Measurements from ENCODE around the gene POMGNT2.

The POMGNT2 gene

DNA sequence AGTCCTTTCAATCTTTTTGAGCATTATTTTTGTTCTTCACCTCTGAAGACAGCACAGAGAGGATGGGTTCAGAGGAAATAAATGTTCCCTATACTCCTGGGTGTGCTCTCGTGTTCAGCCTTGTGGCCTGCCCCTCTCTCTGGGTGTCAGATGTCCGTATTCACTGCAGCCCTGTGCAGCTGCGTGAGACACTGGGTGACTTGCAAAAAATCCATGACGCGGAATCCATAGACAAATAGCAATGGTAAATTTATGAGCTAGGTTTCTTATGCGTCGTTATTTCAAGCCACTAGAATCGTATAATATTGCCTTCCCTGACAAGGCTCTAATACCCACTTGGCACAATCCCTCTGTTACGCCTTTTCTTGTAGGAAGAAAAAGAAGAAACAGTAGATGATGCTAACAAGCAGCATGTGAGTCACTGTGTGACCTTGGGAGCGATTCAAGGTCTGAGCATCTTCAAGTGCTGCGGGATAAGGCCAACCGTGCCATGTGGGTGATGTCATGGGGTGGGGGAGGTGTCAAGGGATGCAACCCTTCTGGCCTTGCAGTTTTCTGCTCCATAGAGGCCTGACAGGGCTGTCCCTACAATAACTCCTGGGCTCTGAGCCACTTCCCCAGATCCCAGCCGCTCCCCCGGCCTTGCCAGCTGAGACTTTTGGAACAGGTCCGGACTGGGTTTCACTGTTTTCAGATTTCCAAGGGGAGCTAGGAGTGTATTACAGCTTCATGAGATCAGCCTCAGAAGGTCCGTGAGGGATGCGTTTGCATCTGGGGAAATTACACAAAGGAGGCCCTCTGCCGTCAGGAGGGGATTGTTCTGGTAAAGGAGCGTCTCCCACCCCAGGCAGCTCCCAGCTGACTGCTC is 47.6 kb upstream of the POMGNT2 start:
- TF ChIP-seq GABPA (IDR thresholded peaks at IDR 0.05; ENCODE audit: low read depth) (no peak), POLR2AphosphoS5 (IDR thresholded peaks at IDR 0.05; ENCODE audit: low read depth) (no peak), SPI1 (IDR thresholded peaks at IDR 0.05; ENCODE audit: borderline replicate concordance, low read depth) (no peak)
- TF ChIP-seq, protein P1, sequence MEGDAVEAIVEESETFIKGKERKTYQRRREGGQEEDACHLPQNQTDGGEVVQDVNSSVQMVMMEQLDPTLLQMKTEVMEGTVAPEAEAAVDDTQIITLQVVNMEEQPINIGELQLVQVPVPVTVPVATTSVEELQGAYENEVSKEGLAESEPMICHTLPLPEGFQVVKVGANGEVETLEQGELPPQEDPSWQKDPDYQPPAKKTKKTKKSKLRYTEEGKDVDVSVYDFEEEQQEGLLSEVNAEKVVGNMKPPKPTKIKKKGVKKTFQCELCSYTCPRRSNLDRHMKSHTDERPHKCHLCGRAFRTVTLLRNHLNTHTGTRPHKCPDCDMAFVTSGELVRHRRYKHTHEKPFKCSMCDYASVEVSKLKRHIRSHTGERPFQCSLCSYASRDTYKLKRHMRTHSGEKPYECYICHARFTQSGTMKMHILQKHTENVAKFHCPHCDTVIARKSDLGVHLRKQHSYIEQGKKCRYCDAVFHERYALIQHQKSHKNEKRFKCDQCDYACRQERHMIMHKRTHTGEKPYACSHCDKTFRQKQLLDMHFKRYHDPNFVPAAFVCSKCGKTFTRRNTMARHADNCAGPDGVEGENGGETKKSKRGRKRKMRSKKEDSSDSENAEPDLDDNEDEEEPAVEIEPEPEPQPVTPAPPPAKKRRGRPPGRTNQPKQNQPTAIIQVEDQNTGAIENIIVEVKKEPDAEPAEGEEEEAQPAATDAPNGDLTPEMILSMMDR (IDR thresholded peaks at IDR 0.05; ENCODE audit: insufficient read depth, low read length): no peak
- TF ChIP-seq, protein P2, sequence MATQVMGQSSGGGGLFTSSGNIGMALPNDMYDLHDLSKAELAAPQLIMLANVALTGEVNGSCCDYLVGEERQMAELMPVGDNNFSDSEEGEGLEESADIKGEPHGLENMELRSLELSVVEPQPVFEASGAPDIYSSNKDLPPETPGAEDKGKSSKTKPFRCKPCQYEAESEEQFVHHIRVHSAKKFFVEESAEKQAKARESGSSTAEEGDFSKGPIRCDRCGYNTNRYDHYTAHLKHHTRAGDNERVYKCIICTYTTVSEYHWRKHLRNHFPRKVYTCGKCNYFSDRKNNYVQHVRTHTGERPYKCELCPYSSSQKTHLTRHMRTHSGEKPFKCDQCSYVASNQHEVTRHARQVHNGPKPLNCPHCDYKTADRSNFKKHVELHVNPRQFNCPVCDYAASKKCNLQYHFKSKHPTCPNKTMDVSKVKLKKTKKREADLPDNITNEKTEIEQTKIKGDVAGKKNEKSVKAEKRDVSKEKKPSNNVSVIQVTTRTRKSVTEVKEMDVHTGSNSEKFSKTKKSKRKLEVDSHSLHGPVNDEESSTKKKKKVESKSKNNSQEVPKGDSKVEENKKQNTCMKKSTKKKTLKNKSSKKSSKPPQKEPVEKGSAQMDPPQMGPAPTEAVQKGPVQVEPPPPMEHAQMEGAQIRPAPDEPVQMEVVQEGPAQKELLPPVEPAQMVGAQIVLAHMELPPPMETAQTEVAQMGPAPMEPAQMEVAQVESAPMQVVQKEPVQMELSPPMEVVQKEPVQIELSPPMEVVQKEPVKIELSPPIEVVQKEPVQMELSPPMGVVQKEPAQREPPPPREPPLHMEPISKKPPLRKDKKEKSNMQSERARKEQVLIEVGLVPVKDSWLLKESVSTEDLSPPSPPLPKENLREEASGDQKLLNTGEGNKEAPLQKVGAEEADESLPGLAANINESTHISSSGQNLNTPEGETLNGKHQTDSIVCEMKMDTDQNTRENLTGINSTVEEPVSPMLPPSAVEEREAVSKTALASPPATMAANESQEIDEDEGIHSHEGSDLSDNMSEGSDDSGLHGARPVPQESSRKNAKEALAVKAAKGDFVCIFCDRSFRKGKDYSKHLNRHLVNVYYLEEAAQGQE (IDR thresholded peaks at IDR 0.05; ENCODE audit: insufficient replicate concordance, low read depth): no peak
- Histone ChIP-seq H3K27ac (replicated peaks) (no peak overlapping the region), H3K27me3 (ENCODE audit: insufficient read depth, poor library complexity, severe bottlenecking) (peaks cover 5% of the 10 kb centered on the region), H3K4me3 (replicated peaks; ENCODE audit: insufficient read depth, low read length) (no peak overlapping the region)
- DNase-seq (ENCODE audit: low read depth in 1 of 2, low spot score in 1 of 2): no peak

DNA sequence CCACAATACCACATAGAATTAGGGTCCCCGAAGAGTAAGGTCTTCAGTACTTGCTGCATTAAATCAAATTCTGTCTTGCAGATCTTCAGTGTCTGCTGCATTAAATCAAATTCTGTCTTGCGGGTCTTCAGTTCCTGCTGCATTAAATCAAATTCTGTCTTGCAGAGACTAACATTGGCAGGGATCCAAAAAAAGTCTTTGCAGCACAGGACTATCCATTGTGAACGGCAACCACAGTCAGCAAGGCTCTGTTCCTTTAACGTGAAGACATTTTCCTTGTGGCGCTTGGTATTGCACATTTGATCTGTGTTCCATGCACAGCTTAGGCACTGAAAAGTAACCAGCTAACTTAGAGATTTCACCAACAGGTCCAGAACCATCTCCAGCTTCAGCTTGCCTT is 46.8 kb upstream of the POMGNT2 start:
- no peak overlapping the region for H3K4me3 ChIP-seq (replicated peaks; ENCODE audit: insufficient read depth, low read length)
- no peak for DNase-seq (ENCODE audit: low read depth in 1 of 2, low spot score in 1 of 2)
- H3K27ac ChIP-seq (replicated peaks): no peak overlapping the region
- H3K27me3 ChIP-seq (ENCODE audit: insufficient read depth, poor library complexity, severe bottlenecking): peaks cover 5% of the 10 kb centered on the region
- TF ChIP-seq, protein P1 (IDR thresholded peaks at IDR 0.05; ENCODE audit: insufficient read depth, low read length): no peak
- TF ChIP-seq GABPA (IDR thresholded peaks at IDR 0.05; ENCODE audit: low read depth) (no peak), POLR2AphosphoS5 (IDR thresholded peaks at IDR 0.05; ENCODE audit: low read depth) (no peak), SPI1 (IDR thresholded peaks at IDR 0.05; ENCODE audit: borderline replicate concordance, low read depth) (no peak)
- TF ChIP-seq, protein P2 (IDR thresholded peaks at IDR 0.05; ENCODE audit: insufficient replicate concordance, low read depth): no peak

DNA sequence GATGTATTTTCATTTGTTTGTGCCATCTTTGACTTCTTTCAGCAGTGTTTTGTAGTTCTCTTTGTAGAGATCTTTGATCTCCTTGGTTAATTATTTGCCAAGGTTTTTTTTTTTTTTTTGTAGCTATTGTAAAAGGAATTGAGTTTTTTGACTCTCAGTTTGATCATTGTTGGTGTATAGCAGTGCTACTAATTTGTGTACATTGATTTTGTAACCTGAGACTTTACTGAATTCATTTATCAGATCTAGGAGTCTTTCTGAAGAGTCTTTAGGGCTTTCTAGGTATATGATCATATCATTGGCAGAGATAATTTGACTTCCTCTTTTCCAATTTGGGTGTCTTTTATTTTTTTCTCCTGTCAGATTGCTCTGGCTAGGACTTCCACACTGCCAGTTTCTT is 42.2 kb upstream of the POMGNT2 start:
- Histone ChIP-seq H3K27ac (replicated peaks) (no peak overlapping the region), H3K4me3 (replicated peaks; ENCODE audit: insufficient read depth, low read length) (no peak overlapping the region), H3K27me3 (ENCODE audit: insufficient read depth, poor library complexity, severe bottlenecking) (peaks cover 5% of the 10 kb centered on the region)
- TF ChIP-seq SPI1 (IDR thresholded peaks at IDR 0.05; ENCODE audit: borderline replicate concordance, low read depth): peak; percentile 80
- no peak for TF ChIP-seq POLR2AphosphoS5 (IDR thresholded peaks at IDR 0.05; ENCODE audit: low read depth)
- no peak for DNase-seq (ENCODE audit: low read depth in 1 of 2, low spot score in 1 of 2)

DNA sequence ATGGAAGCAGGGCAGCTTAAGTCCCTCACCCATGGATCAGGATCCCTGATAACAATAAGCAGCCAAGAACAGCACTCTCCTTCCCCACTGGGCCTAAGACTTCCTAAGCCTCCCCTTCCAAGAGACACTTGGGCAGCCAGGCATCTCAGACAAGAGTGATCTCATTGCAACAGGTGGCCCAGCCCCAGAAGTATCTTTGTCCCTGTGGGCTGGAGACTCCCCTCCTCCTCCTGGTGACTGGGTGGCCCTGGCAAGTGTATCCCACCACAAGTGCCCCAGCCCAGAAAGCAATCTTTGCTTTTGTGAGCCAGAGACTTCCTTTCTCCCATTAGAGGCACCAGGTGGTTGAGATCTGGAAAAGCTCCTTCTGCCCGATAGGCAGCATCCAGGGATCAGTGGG is 40.7 kb upstream of the POMGNT2 start:
- Histone ChIP-seq H3K27me3 (ENCODE audit: insufficient read depth, poor library complexity, severe bottlenecking) (no peaks in the 10 kb centered on the region), H3K4me3 (replicated peaks; ENCODE audit: insufficient read depth, low read length) (no peak overlapping the region), H3K27ac (replicated peaks) (no peak overlapping the region)
- no peak for DNase-seq (ENCODE audit: low read depth in 1 of 2, low spot score in 1 of 2)
- TF ChIP-seq POLR2AphosphoS5 (IDR thresholded peaks at IDR 0.05; ENCODE audit: low read depth) (no peak), GABPA (IDR thresholded peaks at IDR 0.05; ENCODE audit: low read depth) (no peak)
- TF ChIP-seq, protein P2 (IDR thresholded peaks at IDR 0.05; ENCODE audit: insufficient replicate concordance, low read depth): no peak
- TF ChIP-seq, protein P1 (IDR thresholded peaks at IDR 0.05; ENCODE audit: insufficient read depth, low read length): no peak
